HAP-1 (cell line): Measurements from ENCODE around the gene SPATA3.

Experiments
- DNase-seq, 2 experiments: peaks; one replicate each; pipeline ENCODE4 v3.0.0-alpha.2; 2016 to 2020; ENCODE audit warnings: low spot score in 2 of 2
- H3K27me3 ChIP-seq: fragments of 250-450 bp; sonication (Bioruptor Pico); 2 replicates; pipeline ENCODE4 v1.5.1; 2020; ENCODE audit warnings: low read depth, mild to moderate bottlenecking, moderate library complexity
- H3K36me3 ChIP-seq: fragments of 250-450 bp; sonication (Bioruptor Pico); replicated peaks from 2 replicates; pipeline ENCODE4 v1.5.1; 2020; ENCODE audit warnings: mild to moderate bottlenecking
- H3K4me1 ChIP-seq: fragments of 250-450 bp; sonication (Bioruptor Pico); 2 replicates; pipeline ENCODE4 v1.5.1; 2020; ENCODE audit warnings: mild to moderate bottlenecking
- H3K4me3 ChIP-seq: fragments of 250-450 bp; sonication (Bioruptor Pico); 2 replicates; pipeline ENCODE4 v1.5.1; 2020; ENCODE audit warnings: mild to moderate bottlenecking, moderate library complexity
- H3K9me3 ChIP-seq: fragments of 250-450 bp; sonication (Bioruptor Pico); 2 replicates; pipeline ENCODE4 v1.5.1; 2020; ENCODE audit warnings: mild to moderate bottlenecking, moderate library complexity
- in situ Hi-C: fragments of 300-500 bp; cut with MboI; formaldehyde crosslinking; loops from 3 replicates; pipeline ENCODE4 v1.14.3; 2020; ENCODE audit warnings: low sequenced_read_pairs, inconsistent platforms, mixed read lengths

The SPATA3 gene

GRCh38 chr2:230976671-230977171 is 19.2 kb upstream of the SPATA3 start:
- no peak overlapping the region for H3K4me3 ChIP-seq
- in situ Hi-C loops: no loop called here
- no peaks in the 10 kb centered on the region; the same call in 1 of the 2 replicates for H3K27me3 ChIP-seq
- H3K36me3 ChIP-seq: no peaks in the 10 kb centered on the region
- DNase-seq: no peak
- H3K4me1 ChIP-seq: peaks cover 3% of the 10 kb centered on the region; the same call in 1 of the 2 replicates
- no peaks in the 10 kb centered on the region for H3K9me3 ChIP-seq

GRCh38 chr2:230980468-230980867 is 15.5 kb upstream of the SPATA3 start:
- Histone ChIP-seq H3K4me1 (peaks cover 3% of the 10 kb centered on the region; the same call in 1 of the 2 replicates), H3K27me3 (no peaks in the 10 kb centered on the region; the same call in 1 of the 2 replicates), H3K36me3 (no peaks in the 10 kb centered on the region), H3K4me3 (no peak overlapping the region), H3K9me3 (no peaks in the 10 kb centered on the region)
- in situ Hi-C loops: no loop called here
- no peak for DNase-seq

- Histone ChIP-seq H3K36me3 (no peaks in the 10 kb centered on the region), H3K4me1 (peaks cover 5% of the 10 kb centered on the region), H3K4me3 (no peak overlapping the region), H3K27me3 (no peaks in the 10 kb centered on the region; the same call in 1 of the 2 replicates), H3K9me3 (no peaks in the 10 kb centered on the region)
- in situ Hi-C loops: no loop called here
- DNase-seq: no peak
Measured at GRCh38 chr2:230981704-230982103, 14.2 kb upstream of the SPATA3 start.

GRCh38 chr2:230982126-230982525 is 13.8 kb upstream of the SPATA3 start:
- H3K27me3 ChIP-seq: no peaks in the 10 kb centered on the region
- H3K4me1 ChIP-seq: peaks cover 9% of the 10 kb centered on the region
- H3K9me3 ChIP-seq: no peaks in the 10 kb centered on the region
- no peak for DNase-seq
- in situ Hi-C loops: no loop called here
- H3K4me3 ChIP-seq: no peak overlapping the region
- no peaks in the 10 kb centered on the region for H3K36me3 ChIP-seq

- H3K4me1 ChIP-seq: peaks cover 9% of the 10 kb centered on the region
- no peaks in the 10 kb centered on the region for H3K27me3 ChIP-seq
- H3K9me3 ChIP-seq: no peaks in the 10 kb centered on the region
- DNase-seq: no peak
- in situ Hi-C loops: no loop called here
- no peak overlapping the region for H3K4me3 ChIP-seq
- H3K36me3 ChIP-seq: no peaks in the 10 kb centered on the region
Measured at GRCh38 chr2:230982528-230982927, 13.4 kb upstream of the SPATA3 start.

- in situ Hi-C loops: no loop called here
- no peaks in the 10 kb centered on the region for H3K27me3 ChIP-seq
- H3K4me3 ChIP-seq: no peak overlapping the region
- H3K36me3 ChIP-seq: no peaks in the 10 kb centered on the region
- H3K4me1 ChIP-seq: peaks cover 9% of the 10 kb centered on the region
- H3K9me3 ChIP-seq: no peaks in the 10 kb centered on the region
- no peak for DNase-seq
Measured at GRCh38 chr2:230983566-230983965, 12.4 kb upstream of the SPATA3 start.

GRCh38 chr2:230984393-230985220 is 11.3 kb upstream of the SPATA3 start:
- H3K4me3 ChIP-seq: no peak overlapping the region
- H3K9me3 ChIP-seq: no peaks in the 10 kb centered on the region
- DNase-seq: no peak

GRCh38 chr2:230985519-230986231 is 10.2 kb upstream of the SPATA3 start:
- Histone ChIP-seq H3K36me3 (no peaks in the 10 kb centered on the region), H3K27me3 (no peaks in the 10 kb centered on the region), H3K4me3 (no peak overlapping the region), H3K9me3 (no peaks in the 10 kb centered on the region), H3K4me1 (peaks cover 7% of the 10 kb centered on the region)
- in situ Hi-C loops: loop anchor here (5.0 kb wide), 2 partner anchors 83 to 163 kb away; no protein-coding TSS in a partner anchor
- DNase-seq: no peak

More at GRCh38 chr2:230984393-230985220, 11.3 kb upstream of the SPATA3 start:
- in situ Hi-C loops: loop anchor here (5.0 kb wide), 2 partner anchors 82 to 162 kb away; no protein-coding TSS in a partner anchor
- Histone ChIP-seq H3K4me1 (peaks cover 9% of the 10 kb centered on the region), H3K36me3 (no peaks in the 10 kb centered on the region), H3K27me3 (no peaks in the 10 kb centered on the region)

GRCh38 chr2:230986520-230987136 is 9.3 kb upstream of the SPATA3 start:
- in situ Hi-C loops: loop anchor here (5.0 kb wide), 2 partner anchors 84 to 164 kb away; no protein-coding TSS in a partner anchor
- H3K4me3 ChIP-seq: peak overlapping the region; percentile 30
- no peaks in the 10 kb centered on the region for H3K9me3 ChIP-seq
- H3K27me3 ChIP-seq: no peaks in the 10 kb centered on the region
- DNase-seq: no peak
- peaks cover 6% of the 10 kb centered on the region for H3K4me1 ChIP-seq
- no peaks in the 10 kb centered on the region for H3K36me3 ChIP-seq

- in situ Hi-C loops: loop anchor here (5.0 kb wide), 2 partner anchors 85 to 165 kb away; no protein-coding TSS in a partner anchor
- H3K27me3 ChIP-seq: no peaks in the 10 kb centered on the region
- H3K36me3 ChIP-seq: no peaks in the 10 kb centered on the region
- peak overlapping the region; percentile 30 for H3K4me3 ChIP-seq
- DNase-seq: peak; percentile 76 to 90
- no peaks in the 10 kb centered on the region for H3K9me3 ChIP-seq
- H3K4me1 ChIP-seq: peaks cover 6% of the 10 kb centered on the region
Measured at GRCh38 chr2:230987137-230988020, 8.5 kb upstream of the SPATA3 start.

GRCh38 chr2:230989731-230990130 is 6.2 kb upstream of the SPATA3 start:
- Histone ChIP-seq H3K36me3 (no peaks in the 10 kb centered on the region), H3K4me3 (no peak overlapping the region), H3K27me3 (no peaks in the 10 kb centered on the region), H3K4me1 (peaks cover 6% of the 10 kb centered on the region), H3K9me3 (no peaks in the 10 kb centered on the region)
- in situ Hi-C loops: loop anchor here (5.0 kb wide), 2 partner anchors 87 to 167 kb away; no protein-coding TSS in a partner anchor
- no peak for DNase-seq

- Histone ChIP-seq H3K27me3 (no peaks in the 10 kb centered on the region), H3K9me3 (no peaks in the 10 kb centered on the region), H3K4me1 (peaks cover 6% of the 10 kb centered on the region), H3K36me3 (no peaks in the 10 kb centered on the region), H3K4me3 (no peak overlapping the region)
- in situ Hi-C loops: no loop called here
- no peak for DNase-seq
Measured at GRCh38 chr2:230990131-230990898, 5.6 kb upstream of the SPATA3 start.
